ENCODE results near the gene ODAD4.

The ODAD4 gene

GRCh38 chr17:41972571-41973407 lies 42.4 kb downstream of the ODAD4 start:
- no peak for DNase-seq

DNA sequence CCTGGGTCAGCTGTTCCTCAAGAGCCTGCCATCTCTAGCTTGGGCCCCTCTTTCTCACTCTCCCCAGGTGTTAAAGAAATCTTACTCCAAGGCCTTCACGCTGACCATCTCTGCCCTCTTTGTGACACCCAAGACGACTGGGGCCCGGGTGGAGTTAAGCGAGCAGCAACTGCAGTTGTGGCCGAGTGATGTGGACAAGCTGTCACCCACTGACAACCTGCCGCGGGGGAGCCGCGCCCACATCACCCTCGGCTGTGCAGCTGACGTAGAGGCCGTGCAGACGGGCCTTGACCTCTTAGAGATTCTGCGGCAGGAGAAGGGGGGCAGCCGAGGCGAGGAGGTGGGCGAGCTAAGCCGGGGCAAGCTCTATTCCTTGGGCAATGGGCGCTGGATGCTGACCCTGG lies 43.0 kb downstream of the ODAD4 start:
- DNase-seq, result no peak

GRCh38 chr17:41974031-41974430 lies 43.6 kb downstream of the ODAD4 start:
- DNase-seq, result no peak

DNA sequence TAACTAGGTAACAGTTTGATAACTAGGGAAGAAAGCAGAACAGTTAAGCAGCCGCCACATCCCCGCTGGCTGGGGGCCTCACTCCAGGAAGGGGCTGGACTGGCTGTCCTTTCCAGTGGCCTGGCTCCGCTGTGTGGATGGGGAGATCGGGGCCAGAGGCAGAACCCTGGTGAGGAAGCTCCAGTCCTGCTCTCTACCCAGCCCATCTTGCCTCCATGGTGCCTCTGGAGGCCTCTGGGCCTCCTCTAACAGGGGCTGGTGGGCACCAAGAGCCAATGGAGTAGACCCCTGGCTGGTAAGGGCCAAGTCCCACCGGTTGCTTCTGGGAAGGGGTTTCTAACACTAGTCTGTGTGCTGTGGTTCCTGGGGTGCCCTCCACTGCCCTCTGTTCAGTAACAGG lies 44.2 kb downstream of the ODAD4 start:
- DNase-seq, result no peak

DNA sequence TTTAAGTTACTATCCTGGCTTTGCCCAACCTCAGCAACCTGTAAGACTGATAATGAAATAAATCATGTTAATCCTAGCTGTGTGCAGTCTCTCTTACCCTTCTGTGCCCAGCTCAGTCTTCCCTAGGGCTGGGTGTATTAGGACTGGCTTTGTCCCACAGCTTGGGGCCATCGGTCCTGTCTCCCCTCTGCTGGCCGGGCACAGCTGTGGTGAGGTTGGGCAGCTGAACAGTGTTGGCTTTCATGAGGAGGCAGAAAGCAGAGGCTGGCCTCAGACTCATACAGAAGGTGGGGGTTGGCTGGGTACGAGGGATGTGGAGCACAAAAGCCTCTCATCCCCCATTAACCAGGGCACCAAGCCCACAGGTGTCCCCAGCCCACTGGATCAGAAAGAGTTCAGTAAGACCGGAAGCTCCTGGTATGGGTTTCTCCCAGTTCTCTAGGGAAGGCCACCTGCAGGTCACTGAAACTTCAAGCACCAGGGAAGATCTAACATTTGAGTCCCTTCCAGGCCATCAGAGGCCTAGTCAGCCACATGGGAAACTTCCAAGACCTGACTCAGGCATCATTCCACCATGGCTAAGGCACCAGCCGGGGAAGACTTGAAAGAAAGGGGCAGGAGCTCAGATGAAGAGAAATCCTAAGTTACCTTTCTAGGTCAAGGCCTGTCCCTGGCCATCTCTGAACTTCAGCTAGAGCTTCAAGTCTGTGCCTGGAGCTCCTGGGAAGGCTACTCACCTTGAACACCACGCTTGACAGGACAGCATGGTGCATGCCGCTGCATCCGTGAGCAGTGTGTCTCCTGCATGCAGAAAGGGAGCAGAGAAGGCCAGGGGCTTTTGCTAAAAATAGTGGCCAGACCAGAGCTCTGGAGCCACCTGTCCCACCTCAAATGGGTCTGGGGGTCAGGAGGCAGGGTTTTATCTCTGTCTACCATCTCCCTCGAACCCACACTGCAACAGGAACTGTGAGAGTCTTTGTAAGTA lies 45.0 kb downstream of the ODAD4 start:
- DNase-seq, result no peak

DNA sequence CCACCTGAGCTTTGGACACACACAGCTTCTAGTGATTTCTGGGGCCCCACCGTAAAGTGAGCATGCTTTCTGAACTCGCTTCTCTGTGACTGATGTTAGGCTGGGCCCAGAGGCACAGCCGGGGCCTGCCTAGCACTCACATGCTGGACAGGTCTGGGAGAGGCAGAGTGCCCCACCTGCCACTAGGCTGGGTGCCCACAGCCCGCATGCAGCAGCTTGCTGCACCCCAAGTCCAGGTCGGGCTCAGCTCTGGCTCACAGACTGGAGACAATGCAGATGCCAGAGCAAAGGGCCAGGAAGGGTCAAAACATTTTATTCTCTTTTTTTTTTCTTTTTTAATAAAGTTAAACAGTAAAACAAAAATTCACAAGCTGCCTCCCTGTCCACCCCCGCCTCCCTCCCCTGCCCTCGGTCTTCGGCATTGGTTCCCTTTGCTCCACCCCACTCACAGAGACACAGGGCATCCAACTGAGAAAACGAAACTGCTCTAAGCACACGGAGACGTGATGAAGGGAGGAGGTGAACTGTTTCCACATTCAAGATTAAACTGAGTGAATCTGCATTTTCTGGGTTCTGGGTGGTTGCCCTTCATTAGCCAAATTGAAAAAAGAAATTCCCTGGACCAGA lies 45.8 kb downstream of the ODAD4 start:
- no peak for DNase-seq

DNA sequence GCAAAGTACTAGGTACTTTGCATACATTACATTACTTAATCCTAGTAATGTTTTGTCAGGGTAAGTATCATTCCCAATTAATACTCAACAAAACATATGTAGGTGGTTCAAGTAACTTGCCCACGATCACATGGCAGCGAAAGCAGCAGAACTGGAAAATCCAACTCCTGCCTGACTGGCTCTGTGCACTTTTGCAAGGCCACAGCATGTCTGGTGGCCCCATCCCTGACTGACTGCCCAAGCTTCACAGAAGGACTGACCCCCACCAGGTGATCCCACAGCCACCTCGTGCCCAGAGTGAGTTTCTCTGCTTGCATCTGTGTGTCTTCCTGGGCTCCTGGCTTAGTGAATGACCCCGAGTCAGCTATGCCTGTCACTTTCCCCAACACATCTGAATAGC lies 47.6 kb downstream of the ODAD4 start:
- no peak for DNase-seq

DNA sequence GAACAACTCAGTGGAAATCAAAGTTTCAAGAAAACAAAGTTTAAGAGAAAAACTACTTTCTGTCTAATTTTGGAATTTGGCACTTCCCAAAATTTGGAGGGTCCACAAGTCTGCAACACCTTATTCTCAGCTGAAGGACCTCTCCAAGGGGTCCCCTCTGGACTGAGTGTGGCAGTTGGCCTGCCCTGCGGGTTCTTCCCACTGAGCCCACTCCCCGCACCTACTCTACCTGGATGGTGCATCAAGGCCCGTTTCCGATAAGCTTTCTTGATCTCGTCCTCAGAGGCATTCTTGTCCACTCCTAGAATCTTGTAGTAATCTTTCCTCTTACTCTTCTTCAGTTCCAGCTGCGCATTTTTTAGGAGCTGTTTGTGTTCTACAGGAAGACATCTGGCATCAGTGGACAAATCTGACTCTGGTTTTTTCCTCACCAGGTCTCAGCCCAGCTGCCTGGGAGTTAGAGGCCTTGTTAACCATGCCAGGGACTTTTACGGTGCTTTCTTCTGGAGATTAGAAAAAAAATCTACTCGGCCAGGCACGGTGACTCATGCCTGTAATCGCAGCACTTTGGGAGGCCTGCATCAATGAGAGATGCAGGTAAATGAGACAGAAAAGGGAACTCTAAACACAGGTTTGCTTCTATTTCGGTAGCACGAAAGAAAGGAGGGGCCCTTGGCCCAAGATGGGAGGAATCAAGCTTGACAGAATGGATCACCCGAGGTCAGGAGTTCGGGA lies 51.8 kb downstream of the ODAD4 start:
- DNase-seq, result no peak

DNA sequence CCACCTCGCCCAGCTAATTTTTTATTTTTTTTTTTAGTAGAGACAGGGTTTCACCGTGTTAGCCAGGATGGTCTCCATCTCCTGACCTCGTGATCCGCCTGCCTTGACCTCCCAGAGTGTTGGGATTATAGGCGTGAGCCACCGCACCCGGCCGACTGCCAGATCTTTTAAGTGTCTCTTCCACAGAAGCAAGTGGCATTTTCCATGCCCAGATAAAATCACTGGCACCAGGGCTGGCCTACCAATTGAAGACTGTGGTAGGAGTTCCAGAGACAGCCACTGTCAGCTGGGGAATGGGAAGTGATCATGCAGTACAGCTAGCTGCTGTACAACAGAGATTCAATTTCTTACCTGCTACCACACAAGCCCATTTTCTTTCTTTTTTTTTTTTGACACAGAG lies 54.0 kb downstream of the ODAD4 start:
- DNase-seq, result no peak

DNA sequence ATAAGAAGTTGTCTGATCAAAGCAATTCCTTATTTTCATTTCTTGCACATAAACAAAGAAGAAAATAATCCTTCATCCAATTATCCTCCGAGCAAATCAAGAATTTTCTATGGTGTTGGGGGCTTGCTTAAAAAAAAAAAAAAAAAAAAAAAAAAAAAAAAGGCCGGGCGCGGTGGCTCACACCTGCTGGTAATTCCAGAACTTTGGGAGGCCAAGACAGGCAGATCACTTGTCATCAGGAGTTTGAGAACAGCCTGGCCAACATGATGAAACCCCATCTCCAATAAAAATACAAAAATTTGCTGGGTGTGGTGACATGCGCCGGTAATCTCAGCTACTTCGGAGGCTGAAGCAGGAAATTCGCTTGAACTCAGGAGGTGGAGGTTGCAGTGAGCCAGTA lies 55.5 kb downstream of the ODAD4 start:
- DNase-seq, result no peak

DNA sequence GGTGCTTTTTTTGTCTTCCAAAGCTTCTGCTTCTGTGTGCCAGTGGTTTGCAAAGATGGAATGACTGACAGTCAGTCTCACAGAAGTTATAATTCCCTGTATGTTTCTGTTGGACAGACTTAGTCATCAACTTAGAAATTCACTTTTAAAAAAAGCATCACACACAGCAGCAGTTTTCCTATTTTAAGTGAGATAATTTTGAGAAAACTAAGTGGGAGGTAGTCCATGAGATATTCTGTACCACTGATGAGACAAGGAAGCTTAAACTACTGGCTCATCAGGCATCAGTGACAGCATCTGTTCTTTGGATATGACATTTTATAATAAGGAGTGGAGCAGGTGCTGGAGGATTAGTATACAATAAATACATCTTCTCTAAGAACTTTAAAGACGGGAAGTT lies 56.2 kb downstream of the ODAD4 start:
- DNase-seq, result no peak

DNA sequence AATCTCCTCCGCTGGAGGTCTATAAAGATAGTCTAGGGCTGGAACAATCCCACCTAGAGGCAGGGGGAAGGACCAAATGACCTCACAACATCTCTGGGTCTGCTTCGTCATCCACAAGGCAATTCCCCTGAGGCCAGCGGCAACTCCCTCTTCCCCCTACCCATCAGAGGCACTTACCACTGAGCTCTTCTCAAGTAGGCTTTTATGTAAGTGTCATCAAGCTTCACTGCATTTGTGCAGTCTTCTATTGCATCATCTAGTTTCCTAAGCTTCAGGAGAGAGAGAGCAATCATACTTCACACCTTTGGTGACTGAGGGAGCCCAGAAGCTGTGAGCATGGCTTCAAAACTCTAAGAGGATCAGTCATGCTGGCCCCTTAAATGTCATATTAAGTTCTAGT lies 57.2 kb downstream of the ODAD4 start:
- DNase-seq, result no peak

- DNase-seq, result no peak
Observed at GRCh38 chr17:41988418-41988817, 58.0 kb downstream of the ODAD4 start.

- no peak for DNase-seq
Observed at GRCh38 chr17:41989702-41990419, 59.4 kb downstream of the ODAD4 start.

- DNase-seq, result no peak
Observed at GRCh38 chr17:41992576-41992975, 62.2 kb downstream of the ODAD4 start.

GRCh38 chr17:41996855-41997164 lies 66.4 kb downstream of the ODAD4 start:
- DNase-seq, result no peak

GRCh38 chr17:41998497-41998896 lies 68.1 kb downstream of the ODAD4 start:
- no peak for DNase-seq

DNA sequence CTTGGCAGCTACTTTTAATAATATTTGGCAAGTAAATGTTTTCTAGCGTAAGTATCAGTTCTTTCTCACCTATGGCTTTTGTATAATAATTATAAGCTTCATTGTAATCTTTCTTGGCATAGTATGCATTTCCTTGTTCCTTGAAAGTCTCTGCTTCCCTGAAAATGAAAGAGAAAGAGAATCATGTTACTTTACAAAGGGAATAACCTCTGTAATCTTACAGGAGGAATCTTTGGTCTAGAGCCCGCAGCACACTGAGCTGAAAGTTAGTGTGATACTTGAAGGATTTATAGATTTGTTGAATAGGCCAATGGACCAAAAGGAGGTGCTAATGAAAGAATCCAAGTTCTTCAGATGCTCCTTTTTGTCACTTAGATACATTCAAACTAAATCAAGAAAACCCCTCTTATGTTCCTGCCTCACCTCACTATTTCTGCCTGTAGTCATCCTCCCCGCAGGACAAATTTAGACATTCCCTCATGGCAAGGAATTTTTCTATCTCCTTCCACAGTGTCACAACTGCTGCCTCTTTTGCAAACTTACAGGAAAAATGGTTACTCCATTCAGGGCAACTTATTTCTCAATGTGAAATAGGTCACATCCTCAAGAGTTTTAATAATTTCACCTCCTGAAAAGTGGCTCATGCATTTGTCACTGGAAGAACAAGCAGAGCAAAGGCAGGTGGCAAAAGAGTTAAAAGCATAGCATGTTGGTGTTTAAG lies 70.2 kb downstream of the ODAD4 start:
- no peak for DNase-seq

- no peak for DNase-seq
Observed at GRCh38 chr17:42001729-42002128, 71.3 kb downstream of the ODAD4 start.

GRCh38 chr17:42002175-42002791 lies 71.9 kb downstream of the ODAD4 start:
- DNase-seq, result no peak

- DNase-seq, result no peak
Observed at GRCh38 chr17:42002792-42003301, 72.4 kb downstream of the ODAD4 start.

Data from activated CD4-positive, CD25-positive, alpha-beta regulatory T cell (primary cell).